GM21515 (cell line): Measurements from ENCODE around the gene PCDHA5.

ENCODE experiments used
- ATAC-seq: cut with Tn5 transposase; IDR thresholded peaks from one replicate; pipeline ENCODE4 v1.9.1; 2021; ENCODE audit not compliant: unreplicated experiment

PCDHA5 gene

DNA sequence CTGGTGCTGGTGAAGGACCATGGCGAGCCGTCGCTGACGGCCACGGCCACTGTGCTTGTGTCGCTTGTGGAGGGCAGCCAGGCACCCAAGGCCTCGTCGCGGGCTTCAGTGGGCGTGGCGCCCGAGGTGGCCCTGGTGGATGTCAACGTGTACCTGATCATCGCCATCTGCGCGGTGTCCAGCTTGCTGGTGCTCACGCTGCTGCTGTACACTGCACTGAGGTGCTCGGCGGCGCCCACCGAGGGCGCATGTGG is 36.5 kb downstream of the PCDHA5 start:
- no peak for ATAC-seq

DNA sequence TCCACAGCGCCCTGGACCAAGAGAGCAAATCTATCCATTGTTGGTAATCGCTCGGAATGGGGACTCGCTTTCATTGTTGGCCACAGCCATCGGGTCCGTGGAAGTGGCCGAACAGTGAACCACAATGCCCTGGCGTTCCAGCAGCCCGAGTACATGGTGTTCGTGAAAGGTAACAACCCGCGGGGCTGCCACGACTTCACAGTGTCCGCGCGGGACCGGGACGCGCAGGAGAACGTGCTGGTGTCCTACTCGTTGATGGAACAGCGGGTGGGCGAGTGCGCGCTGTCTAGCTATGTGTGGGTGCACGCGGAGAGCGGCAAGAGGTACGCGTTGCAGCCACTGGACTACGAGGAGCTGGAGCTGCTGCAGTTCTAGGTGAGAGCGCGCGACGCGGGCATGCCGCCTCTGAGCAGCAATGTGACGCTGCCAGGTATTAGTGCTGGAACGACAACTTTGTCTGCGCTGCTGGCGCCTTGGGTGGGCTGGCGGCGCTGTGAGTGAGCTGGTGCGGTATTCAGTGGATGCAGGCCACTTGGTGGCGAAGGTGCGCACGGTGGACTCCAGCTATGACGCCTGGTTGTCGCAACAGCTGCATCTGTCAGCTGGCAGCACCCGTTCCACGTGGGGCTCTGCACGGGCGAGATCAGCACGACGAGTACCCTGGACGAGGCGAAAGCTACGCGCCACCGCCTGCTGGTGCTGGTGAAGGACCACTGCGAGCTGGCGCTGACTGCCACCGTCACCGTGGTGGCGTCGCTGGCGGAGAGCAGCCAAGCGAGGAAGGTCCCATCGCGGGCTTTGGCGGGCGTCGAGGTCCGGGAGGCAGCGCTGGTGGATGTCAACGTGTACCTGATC is 41.3 kb downstream of the PCDHA5 start:
- ATAC-seq, result no peak

DNA sequence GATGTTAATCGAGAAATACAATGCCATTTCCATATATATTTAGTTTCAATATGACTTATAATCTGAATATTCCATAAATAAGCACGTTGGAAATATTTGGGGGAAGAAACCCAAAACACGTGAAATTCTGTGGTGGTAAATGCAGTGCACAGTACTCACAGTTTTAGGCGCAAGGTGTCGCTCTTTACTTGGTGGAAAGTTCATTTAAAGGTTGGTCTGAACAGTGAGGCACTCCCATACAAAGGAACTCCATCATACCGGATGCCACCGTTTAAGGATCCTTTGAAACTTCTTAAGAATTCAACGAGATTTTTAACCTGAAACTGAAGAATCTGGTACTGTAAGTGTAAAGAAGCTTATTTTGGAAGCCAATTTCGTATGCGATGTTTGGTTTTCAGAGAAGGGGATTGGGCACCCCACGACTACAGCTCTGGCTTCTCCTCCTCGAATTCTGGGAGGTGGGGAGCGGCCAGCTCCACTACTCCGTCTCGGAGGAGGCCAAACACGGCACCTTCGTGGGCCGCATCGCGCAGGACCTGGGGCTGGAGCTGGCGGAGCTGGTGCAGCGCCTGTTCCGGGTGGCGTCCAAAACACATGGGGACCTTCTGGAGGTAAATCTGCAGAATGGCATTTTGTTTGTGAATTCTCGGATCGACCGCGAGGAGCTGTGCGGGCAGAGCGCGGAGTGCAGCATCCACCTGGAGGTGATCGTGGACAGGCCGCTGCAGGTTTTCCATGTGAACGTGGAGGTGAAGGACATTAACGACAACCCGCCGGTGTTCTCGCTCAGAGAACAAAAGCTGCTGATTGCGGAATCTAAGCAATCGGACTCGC is 47.5 kb downstream of the PCDHA5 start, which contains the start of gene PCDHA11:
PCDHA11 (plus strand) TSS at position 237 of the 834 bp plus-strand sequence; CDS start at position 384, 147 bp downstream.
- no peak for ATAC-seq

DNA sequence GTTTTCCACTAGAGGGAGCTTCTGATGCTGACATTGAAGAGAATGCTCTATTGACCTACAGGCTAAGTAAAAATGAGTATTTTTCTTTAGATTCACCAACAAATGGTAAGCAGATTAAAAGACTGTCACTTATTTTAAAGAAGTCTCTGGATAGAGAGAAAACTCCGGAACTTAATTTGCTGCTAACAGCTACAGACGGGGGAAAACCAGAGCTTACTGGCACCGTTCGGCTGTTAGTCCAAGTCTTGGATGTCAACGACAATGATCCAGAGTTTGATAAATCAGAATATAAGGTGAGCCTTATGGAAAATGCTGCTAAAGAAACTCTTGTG is 48.1 kb downstream of the PCDHA5 start:
- no peak for ATAC-seq

DNA sequence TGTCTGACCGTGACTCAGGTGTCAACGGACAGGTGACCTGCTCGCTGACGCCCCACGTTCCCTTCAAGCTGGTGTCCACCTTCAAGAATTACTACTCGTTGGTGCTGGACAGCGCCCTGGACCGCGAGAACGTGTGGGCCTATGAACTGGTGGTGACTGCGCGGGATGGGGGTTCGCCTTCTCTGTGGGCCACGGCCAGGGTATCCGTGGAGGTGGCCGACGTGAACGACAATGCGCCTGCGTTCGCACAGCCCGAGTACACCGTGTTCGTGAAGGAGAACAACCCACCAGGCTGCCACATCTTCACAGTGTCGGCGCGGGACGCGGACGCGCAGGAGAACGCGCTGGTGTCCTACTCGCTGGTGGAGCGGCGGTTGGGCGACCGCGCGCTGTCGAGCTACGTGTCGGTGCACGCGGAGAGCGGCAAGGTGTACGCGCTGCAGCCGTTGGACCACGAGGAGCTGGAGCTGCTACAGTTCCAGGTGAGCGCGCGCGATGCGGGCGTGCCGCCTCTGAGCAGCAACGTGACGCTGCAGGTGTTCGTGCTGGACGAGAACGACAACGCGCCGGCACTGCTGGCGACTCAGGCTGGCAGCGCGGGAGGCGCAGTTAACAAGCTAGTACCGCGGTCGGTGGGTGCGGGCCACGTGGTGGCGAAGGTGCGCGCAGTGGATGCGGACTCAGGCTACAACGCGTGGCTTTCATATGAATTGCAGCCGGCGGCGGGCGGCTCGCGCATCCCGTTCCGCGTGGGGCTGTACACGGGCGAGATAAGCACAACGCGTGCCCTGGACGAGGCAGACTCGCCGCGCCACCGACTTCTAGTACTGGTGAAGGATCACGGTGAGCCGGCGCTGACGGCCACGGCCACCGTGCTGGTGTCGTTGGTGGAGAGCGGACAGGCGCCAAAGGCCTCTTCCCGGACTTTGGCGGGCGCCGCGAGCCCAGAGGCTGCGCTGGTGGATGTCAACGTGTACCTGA is 49.1 kb downstream of the PCDHA5 start:
- no peak for ATAC-seq
